Activated naive CD4-positive, alpha-beta T cell treated with anti-CD3 and anti-CD28 coated beads, Interleukin-2, amount 10 ng/mL, durations not matched to agents 7 days and 5 days (primary cell): Measurements from ENCODE around the gene EFNA5.
"Not testable (repeated sequence)": the region's sequence is repeated elsewhere in the genome, so short reads cannot be mapped to it uniquely, and the experiment has no call there.

Experiments used
- CTCF ChIA-PET: fragments of 350-600 bp; sonication (Branson Sonifier 250); formaldehyde crosslinking; loops from one replicate; lab custom pipeline; 2021; ENCODE audit warnings: antibody characterized with exemption; lab: Charles Lee
- DNase-seq: peaks from one replicate; pipeline ENCODE4 v3.0.0-alpha.2; 2020
- H3K27ac Mint-ChIP-seq: one replicate; pipeline ENCODE4 v1.8.0; 2021; ENCODE audit warnings: mild to moderate bottlenecking, moderate library complexity, mixed read lengths
- H3K27me3 Mint-ChIP-seq: one replicate; pipeline ENCODE4 v1.8.0; 2021; ENCODE audit warnings: mild to moderate bottlenecking, mixed read lengths
- H3K36me3 Mint-ChIP-seq: one replicate; pipeline ENCODE4 v1.8.0; 2021; ENCODE audit warnings: mixed read lengths
- H3K4me1 Mint-ChIP-seq: one replicate; pipeline ENCODE4 v1.8.0; 2021; ENCODE audit warnings: mixed read lengths
- H3K4me3 Mint-ChIP-seq: one replicate; pipeline ENCODE4 v1.8.0; 2021; ENCODE audit warnings: mild to moderate bottlenecking, moderate library complexity, mixed read lengths
- H3K9me3 Mint-ChIP-seq: one replicate; pipeline ENCODE4 v1.8.0; 2021; ENCODE audit warnings: mixed read lengths

Gene EFNA5

DNA sequence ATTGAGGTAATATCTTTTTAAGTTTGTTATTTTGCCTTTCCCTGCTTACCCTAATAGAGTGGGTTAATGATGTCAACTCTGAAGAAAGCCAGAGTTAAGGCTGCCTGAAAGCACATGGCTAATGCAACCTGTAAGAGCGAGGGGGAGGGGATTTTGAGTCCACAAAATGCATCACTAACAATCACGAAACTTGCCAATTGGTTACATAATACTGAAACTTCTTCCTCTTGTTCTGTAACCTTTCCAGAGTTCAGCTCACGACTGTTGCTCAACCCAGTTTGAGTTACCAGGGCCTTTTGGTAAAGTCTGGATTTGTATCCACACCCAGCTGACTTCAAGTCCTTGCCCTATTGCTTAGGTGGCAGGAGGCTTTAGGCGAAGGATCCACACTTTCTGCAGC is 308.8 kb downstream of the EFNA5 start:
- CTCF ChIA-PET, result no interaction called here
- H3K27me3 Mint-ChIP-seq, result no peaks in the 10 kb centered on the region
- DNase-seq, result no peak

GRCh38 chr5:107359916-107360234 is 310.9 kb downstream of the EFNA5 start:
- Mint-ChIP-seq H3K4me3 (no peak overlapping the region), H3K4me1 (peaks cover under 1% of the 10 kb centered on the region), H3K9me3 (no peaks in the 10 kb centered on the region), H3K36me3 (no peaks in the 10 kb centered on the region), H3K27ac (no peak overlapping the region), H3K27me3 (no peaks in the 10 kb centered on the region)
- CTCF ChIA-PET, result no interaction called here
- DNase-seq, result no peak

More for the DNA sequence above, 308.8 kb downstream of the EFNA5 start:
- Mint-ChIP-seq H3K4me1 (peaks cover 2% of the 10 kb centered on the region), H3K9me3 (no peaks in the 10 kb centered on the region), H3K36me3 (no peaks in the 10 kb centered on the region), H3K27ac (no peak overlapping the region), H3K4me3 (no peak overlapping the region)

GRCh38 chr5:107359033-107359915 is 311.5 kb downstream of the EFNA5 start:
- Mint-ChIP-seq H3K27me3 (no peaks in the 10 kb centered on the region), H3K4me3 (no peak overlapping the region), H3K36me3 (no peaks in the 10 kb centered on the region), H3K27ac (no peak overlapping the region), H3K9me3 (no peaks in the 10 kb centered on the region), H3K4me1 (no peaks in the 10 kb centered on the region)
- no peak for DNase-seq
- CTCF ChIA-PET, result interaction anchor here (0.7 kb wide), 1 partner anchor 1807 kb away, joined by 3 read pairs; no protein-coding TSS in a partner anchor

DNA sequence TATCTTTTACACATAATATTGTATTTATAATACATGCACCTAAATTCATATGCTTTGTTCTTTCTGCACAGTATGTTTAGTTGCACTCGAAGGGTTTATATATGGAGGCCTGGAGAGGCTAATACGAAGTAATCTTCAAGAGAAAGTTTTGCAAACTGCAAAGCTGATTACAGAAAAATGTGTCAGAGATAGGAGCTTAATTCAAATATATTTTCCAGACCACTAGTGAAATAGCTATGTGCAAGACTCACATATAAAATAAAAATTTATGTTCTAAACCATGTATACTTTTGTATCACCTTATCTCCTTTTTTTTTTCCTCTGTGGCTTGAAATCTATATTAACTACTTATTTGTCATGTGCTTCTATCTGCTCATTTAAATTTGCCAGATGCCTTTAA is 313.8 kb downstream of the EFNA5 start:
- DNase-seq, result no peak
- no peak overlapping the region for H3K27ac Mint-ChIP-seq
- no peaks in the 10 kb centered on the region for H3K9me3 Mint-ChIP-seq
- CTCF ChIA-PET, result no interaction called here
- H3K36me3 Mint-ChIP-seq, result no peaks in the 10 kb centered on the region
- H3K4me3 Mint-ChIP-seq, result no peak overlapping the region
- no peaks in the 10 kb centered on the region for H3K4me1 Mint-ChIP-seq
- H3K27me3 Mint-ChIP-seq, result no peaks in the 10 kb centered on the region

DNA sequence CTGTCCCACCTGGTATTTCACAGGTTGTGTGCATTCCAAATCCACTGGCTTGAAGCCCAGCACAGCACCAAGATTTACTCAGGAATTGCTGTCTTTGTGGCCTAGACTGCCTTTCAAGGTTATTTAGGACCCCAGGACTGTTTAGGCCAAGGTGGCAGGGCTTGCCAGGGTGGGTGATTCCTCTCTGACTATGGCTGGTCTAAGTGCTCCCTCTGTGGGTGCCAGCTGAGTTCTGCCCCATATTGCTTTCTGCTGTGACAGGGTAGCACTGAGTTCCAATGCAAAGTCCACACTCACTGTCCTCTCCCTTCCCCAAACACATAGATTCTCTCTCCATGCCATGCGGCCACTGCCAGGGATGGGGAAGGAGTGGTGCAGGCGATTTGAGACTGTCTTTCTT is 318.2 kb downstream of the EFNA5 start:
- Mint-ChIP-seq H3K4me1 (no peaks in the 10 kb centered on the region), H3K4me3 (no peak overlapping the region), H3K36me3 (no peaks in the 10 kb centered on the region), H3K9me3 (no peaks in the 10 kb centered on the region), H3K27ac (no peak overlapping the region), H3K27me3 (no peaks in the 10 kb centered on the region)
- CTCF ChIA-PET, result no interaction called here
- DNase-seq, result no peak

- H3K9me3 Mint-ChIP-seq, H3K4me3 Mint-ChIP-seq, H3K36me3 Mint-ChIP-seq, H3K27ac Mint-ChIP-seq, H3K4me1 Mint-ChIP-seq, CTCF ChIA-PET, H3K27me3 Mint-ChIP-seq, DNase-seq: not testable (repeated sequence)
These were observed 324.2 kb downstream of the EFNA5 start for GRCh38 chr5:107346580-107346979.

DNA sequence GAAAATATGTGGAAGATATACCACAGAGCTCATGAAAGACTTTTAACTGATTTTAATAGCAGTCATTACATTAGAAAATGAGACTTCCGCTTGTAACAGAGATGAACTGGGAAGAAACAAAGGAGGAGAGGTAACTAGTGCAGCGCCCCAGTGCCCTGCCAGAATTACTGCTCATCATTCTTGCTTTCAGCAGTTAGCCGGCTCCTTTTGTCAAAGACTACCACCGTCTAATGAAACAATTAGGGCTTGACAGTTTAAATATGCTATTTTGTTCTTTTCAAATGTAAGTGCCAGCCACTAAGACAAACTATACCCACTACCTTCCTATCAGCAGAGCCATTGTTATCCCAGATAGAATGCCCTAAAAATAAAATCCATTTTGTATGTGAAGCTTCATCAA is 328.4 kb downstream of the EFNA5 start:
- Mint-ChIP-seq H3K27me3 (no peaks in the 10 kb centered on the region), H3K9me3 (peaks cover 7% of the 10 kb centered on the region), H3K4me1 (no peaks in the 10 kb centered on the region), H3K27ac (no peak overlapping the region), H3K36me3 (no peaks in the 10 kb centered on the region), H3K4me3 (no peak overlapping the region)
- CTCF ChIA-PET, result no interaction called here
- no peak for DNase-seq

DNA sequence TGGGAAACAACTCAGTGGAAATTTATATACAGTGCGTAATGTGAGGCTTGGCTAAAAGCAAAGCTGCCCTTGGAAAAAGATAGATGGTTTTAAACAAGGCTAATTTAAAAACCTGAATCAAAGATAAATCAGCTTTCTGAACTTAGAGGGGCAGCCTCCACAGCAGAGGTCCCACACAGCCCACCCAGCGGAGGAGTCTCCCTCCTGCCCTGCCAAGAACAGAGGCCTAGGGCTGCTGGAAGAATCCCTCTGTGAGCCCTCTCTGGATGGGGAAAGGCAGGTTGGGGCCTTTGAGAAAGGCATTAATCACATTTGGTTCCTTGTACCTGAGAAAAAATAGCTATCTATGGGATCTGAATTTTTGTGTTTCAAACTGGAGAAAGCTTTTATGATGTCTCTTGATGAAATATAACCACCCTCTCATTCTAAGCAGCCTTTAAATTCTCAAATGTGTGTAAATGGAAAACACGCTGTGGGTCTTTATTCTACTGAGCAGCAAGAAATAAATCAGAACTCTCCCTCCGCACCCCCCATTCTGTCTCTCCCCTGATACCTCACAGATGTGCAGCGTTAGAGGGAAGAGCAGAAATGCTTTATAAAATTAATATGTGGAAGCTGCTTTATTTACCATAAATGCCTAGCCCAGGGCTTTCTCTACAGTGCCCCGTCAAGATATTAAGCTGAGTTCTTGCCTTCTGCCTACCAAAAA is 329.2 kb downstream of the EFNA5 start:
- Mint-ChIP-seq H3K36me3 (no peaks in the 10 kb centered on the region), H3K27ac (no peak overlapping the region), H3K4me1 (no peaks in the 10 kb centered on the region), H3K27me3 (no peaks in the 10 kb centered on the region), H3K9me3 (peaks cover 7% of the 10 kb centered on the region), H3K4me3 (no peak overlapping the region)
- CTCF ChIA-PET, result no interaction called here
- no peak for DNase-seq

- H3K27ac Mint-ChIP-seq, result no peak overlapping the region
- no peaks in the 10 kb centered on the region for H3K36me3 Mint-ChIP-seq
- DNase-seq, result no peak
- no peaks in the 10 kb centered on the region for H3K27me3 Mint-ChIP-seq
- H3K4me3 Mint-ChIP-seq, result no peak overlapping the region
- peaks cover 3% of the 10 kb centered on the region for H3K9me3 Mint-ChIP-seq
- CTCF ChIA-PET, result interaction anchor here (0.6 kb wide), 1 partner anchor 955 kb away, joined by 3 read pairs; no protein-coding TSS in a partner anchor
- H3K4me1 Mint-ChIP-seq, result no peaks in the 10 kb centered on the region
These were observed 330.1 kb downstream of the EFNA5 start for GRCh38 chr5:107340631-107341030.

DNA sequence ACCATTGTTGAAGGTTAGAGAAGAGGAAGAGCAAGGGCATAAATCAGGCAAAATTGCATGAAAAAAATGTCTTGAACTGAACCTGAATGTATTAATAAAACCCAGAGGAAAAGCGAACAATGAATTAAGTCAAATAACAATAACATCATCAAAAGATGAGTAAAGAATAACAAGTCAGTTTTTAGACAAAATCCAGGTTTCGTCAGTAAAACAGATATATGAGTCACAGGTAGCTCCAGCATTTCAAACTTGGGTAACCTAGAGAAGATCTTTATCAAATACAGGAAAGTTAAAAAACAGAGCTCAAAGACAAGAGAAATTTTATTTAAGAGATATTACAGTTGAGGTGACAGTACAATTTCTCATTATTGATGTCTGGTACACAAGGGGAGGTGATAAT is 332.4 kb downstream of the EFNA5 start:
- no peak overlapping the region for H3K27ac Mint-ChIP-seq
- CTCF ChIA-PET, result interaction anchor here (0.6 kb wide), 1 partner anchor 25 kb away, joined by 3 read pairs; no protein-coding TSS in a partner anchor

GRCh38 chr5:107337281-107337680 is 333.5 kb downstream of the EFNA5 start:
- CTCF ChIA-PET, result no interaction called here
- Mint-ChIP-seq H3K36me3 (no peaks in the 10 kb centered on the region), H3K9me3 (no peaks in the 10 kb centered on the region), H3K4me3 (no peak overlapping the region), H3K27me3 (no peaks in the 10 kb centered on the region), H3K27ac (no peak overlapping the region), H3K4me1 (no peaks in the 10 kb centered on the region)
- DNase-seq, result no peak

More for the DNA sequence above, 332.4 kb downstream of the EFNA5 start:
- DNase-seq, result no peak
- Mint-ChIP-seq H3K4me3 (no peak overlapping the region), H3K4me1 (no peaks in the 10 kb centered on the region), H3K9me3 (no peaks in the 10 kb centered on the region), H3K36me3 (no peaks in the 10 kb centered on the region), H3K27me3 (no peaks in the 10 kb centered on the region)

GRCh38 chr5:107331882-107332281 is 338.9 kb downstream of the EFNA5 start:
- Mint-ChIP-seq H3K36me3 (no peaks in the 10 kb centered on the region), H3K4me3 (no peak overlapping the region), H3K4me1 (no peaks in the 10 kb centered on the region), H3K27me3 (no peaks in the 10 kb centered on the region), H3K9me3 (no peaks in the 10 kb centered on the region), H3K27ac (no peak overlapping the region)
- DNase-seq, result no peak
- CTCF ChIA-PET, result no interaction called here

GRCh38 chr5:107331312-107331711 is 339.4 kb downstream of the EFNA5 start:
- Mint-ChIP-seq H3K36me3 (no peaks in the 10 kb centered on the region), H3K9me3 (no peaks in the 10 kb centered on the region), H3K4me1 (no peaks in the 10 kb centered on the region), H3K27me3 (no peaks in the 10 kb centered on the region), H3K27ac (no peak overlapping the region), H3K4me3 (no peak overlapping the region)
- CTCF ChIA-PET, result no interaction called here
- no peak for DNase-seq

- H3K4me3 Mint-ChIP-seq, result no peak overlapping the region
- H3K4me1 Mint-ChIP-seq, result no peaks in the 10 kb centered on the region
- H3K36me3 Mint-ChIP-seq, result no peaks in the 10 kb centered on the region
- CTCF ChIA-PET, result no interaction called here
- DNase-seq, result no peak
- H3K27ac Mint-ChIP-seq, result no peak overlapping the region
- no peaks in the 10 kb centered on the region for H3K9me3 Mint-ChIP-seq
- H3K27me3 Mint-ChIP-seq, result no peaks in the 10 kb centered on the region
These were observed 339.8 kb downstream of the EFNA5 start for GRCh38 chr5:107330903-107331302.

GRCh38 chr5:107329850-107330249 is 340.9 kb downstream of the EFNA5 start:
- Mint-ChIP-seq H3K27me3 (no peaks in the 10 kb centered on the region), H3K4me3 (no peak overlapping the region), H3K27ac (no peak overlapping the region), H3K4me1 (no peaks in the 10 kb centered on the region), H3K9me3 (no peaks in the 10 kb centered on the region), H3K36me3 (no peaks in the 10 kb centered on the region)
- CTCF ChIA-PET, result no interaction called here
- no peak for DNase-seq
